Transverse colon (tissue), 4 donors: ENCODE results near the gene MOAP1. TPM values are rescaled to one million over a fixed set of nuclear protein-coding genes. Genes with fewer than 3 reads are reported as not detected.
A peak's percentile ranks its signal among the peaks of the same experiment; 100 is the strongest.
"Not testable (repeated sequence)": the region's sequence is repeated elsewhere in the genome, so short reads cannot be mapped to it uniquely, and the experiment has no call there.

Experiments
- DNase-seq: peaks from one replicate; pipeline ENCODE4 v3.0.0-alpha.2; 2019
- H3K27ac ChIP-seq, 4 donors: fragments of 200-600 bp; sonication (generic); 2 replicates each; pipeline ENCODE4 v1.5.1; 2016 to 2018; ENCODE audit warnings: inconsistent platforms in 4 of 4
- H3K27me3 ChIP-seq: fragments of 200-600 bp; sonication (generic); 2 replicates; pipeline ENCODE4 v1.5.1; 2017; ENCODE audit warnings: inconsistent platforms
- H3K36me3 ChIP-seq, 4 donors: fragments of 200-600 bp; sonication (generic); 2 replicates each; pipeline ENCODE4 v1.5.1; 2017 to 2019; ENCODE audit warnings: inconsistent platforms in 4 of 4
- H3K4me1 ChIP-seq, 4 donors: fragments of 200-600 bp; sonication (generic); 2 replicates each; pipeline ENCODE4 v1.5.1; 2017 to 2020; ENCODE audit warnings: inconsistent platforms in 4 of 4
- H3K4me3 ChIP-seq, 4 donors: fragments of 200-600 bp; sonication (generic); 1 replicate in 1 of 4; 2 replicates in 3 of 4; pipeline versions ENCODE4 v1.5.1 to v1.6.1; 2017 to 2019; ENCODE audit warnings: inconsistent platforms in 4 of 4
- H3K9me3 ChIP-seq, 2 donors: fragments of 200-600 bp; sonication (generic); 2 replicates each; pipeline ENCODE4 v1.5.1; 2017 to 2019; ENCODE audit warnings: inconsistent platforms in 2 of 2
- EP300 ChIP-seq: sonication (generic); formaldehyde crosslinking; IDR thresholded peaks from one replicate; pipeline ENCODE4 v1.6.1; 2017; ENCODE audit warnings: antibody characterized with exemption, low read depth
- POLR2A ChIP-seq: fragments of 450-650 bp; IDR thresholded peaks from one replicate; pipeline ENCODE4 v1.6.1; 2016; ENCODE audit warnings: antibody characterized with exemption, mild to moderate bottlenecking, moderate library complexity
- POLR2AphosphoS5 ChIP-seq, 3 donors: sonication (generic); formaldehyde crosslinking; IDR thresholded peaks; one replicate each; pipeline ENCODE4 v1.6.1; 2016; ENCODE audit warnings: antibody characterized with exemption in 3 of 3
- WGBS, 2 donors: methylation state at CpG; one replicate each; pipeline ENCODE4 v1.1.5; 2018; ENCODE audit warnings: low coverage in 1 of 2; 5-methylcytosine and 5-hydroxymethylcytosine counted together
- in situ Hi-C, 4 donors: fragments of 200-750 bp; cut with MboI; loops; one replicate each; pipeline versions ENCODE4 v1.15.0 to v1.15.1; 2017; ENCODE audit warnings: low sequenced_read_pairs in 3 of 4, low pct_ligation_motif_present in 1 of 4, low pct_unique_long_range_greater_than_20kb in 1 of 4
- intact Hi-C: fragments of 100-400 bp; cut with DNase I; formaldehyde crosslinking; loops from one replicate; pipeline ENCODE4 v1.15.1; 2023; ENCODE audit warnings: low total_unique reads
- total RNA-seq, 4 donors: library from RNA; depleted of rRNA; stranded (reverse); fragments of >200 nt; gene quantifications; one replicate each; pipeline ENCODE4 v1.1.0, GENCODE V29; 2016
- TF ChIP-seq, protein P1 (sequence below), 5 experiments: fragments of 200-600 bp in 3 of 5; fragments of 450-650 bp in 2 of 5; sonication (generic) in 3 of 5; IDR thresholded peaks; 1 replicate in 2 of 5; 2 replicates in 3 of 5; pipeline ENCODE4 v1.5.1; 2016 to 2017; ENCODE audit warnings: antibody characterized with exemption in 5 of 5, inconsistent platforms in 3 of 5, mild to moderate bottlenecking in 2 of 5, moderate library complexity in 1 of 5

MOAP1 gene
- total RNA-seq, 4 donors from 2014 or later, result 2.2 to 28.1 (median 12.3) TPM

DNA sequence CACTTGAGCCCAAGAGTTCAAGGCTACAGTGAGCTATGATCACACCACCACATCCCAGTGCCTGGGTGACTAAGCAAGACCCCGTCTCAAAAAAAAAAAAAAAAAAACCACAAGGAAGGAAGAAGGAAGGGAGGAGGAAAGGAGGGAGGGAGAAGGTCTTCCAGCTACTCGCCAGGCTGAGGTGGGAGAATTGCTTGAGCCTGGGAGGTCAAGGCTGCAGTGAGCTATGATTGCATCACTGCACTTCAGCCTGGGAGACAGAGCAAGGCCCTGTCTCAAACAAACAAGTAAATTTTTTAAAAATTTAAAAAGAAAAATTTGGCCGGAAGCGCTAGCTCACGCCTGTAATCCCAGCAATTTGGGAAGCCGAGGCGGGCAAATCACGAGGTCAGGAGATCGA, 16.1 kb downstream of the MOAP1 start:
- 83 to 88% methylated on average over 6 to 9 of the region's 9 CpGs for WGBS, 2 donors
- in situ Hi-C loops, H3K36me3 ChIP-seq, H3K9me3 ChIP-seq, H3K4me1 ChIP-seq, H3K27ac ChIP-seq, H3K27me3 ChIP-seq, H3K4me3 ChIP-seq, DNase-seq, intact Hi-C loops: not testable (repeated sequence)

DNA sequence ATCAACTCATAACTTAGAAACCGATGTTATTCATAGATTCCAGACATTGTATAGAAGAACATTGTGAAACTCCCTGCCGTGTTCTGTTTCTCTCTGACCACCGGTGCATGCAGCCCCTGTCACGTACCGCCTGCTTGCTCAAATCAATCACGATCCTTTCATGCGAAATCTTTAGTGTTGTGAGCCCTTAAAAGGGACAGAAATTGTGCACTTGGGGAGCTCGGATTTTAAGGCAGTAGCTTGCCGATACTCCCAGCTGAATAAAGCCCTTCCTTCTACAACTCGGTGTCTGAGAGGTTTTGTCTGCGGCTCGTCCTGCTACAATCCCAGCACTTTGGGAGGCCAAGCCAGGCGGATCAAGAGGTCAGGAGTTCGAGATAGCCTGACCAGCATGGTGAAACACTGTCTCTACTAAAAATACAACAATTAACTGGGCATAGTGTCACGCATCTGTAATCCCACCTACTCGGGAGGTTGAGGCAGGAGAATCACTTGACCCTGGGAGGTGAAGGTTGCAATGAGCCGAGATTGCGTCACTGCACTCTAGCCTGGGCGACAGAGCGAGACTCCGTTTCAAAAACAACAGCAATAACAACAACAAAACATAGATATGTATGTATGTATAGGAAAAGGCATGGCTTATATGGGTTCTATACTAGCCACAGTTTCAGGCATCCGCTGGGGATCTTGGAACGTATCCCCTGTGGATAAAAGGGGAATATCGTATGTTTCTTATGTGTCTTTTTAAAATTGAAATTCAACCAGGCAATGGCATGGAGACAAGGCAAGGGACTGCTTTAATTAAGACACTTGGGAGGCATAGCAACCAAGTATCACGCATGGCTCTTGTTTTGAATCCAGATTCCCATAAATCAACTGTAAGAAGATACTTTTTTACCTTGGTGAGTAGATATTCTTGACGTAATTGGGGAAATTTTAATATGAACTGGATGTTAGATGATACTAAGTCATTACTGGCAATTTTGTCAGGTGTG, 19.1 kb downstream of the MOAP1 start:
- 87 to 93% methylated on average over 12 to 26 of the region's 26 CpGs for WGBS, 2 donors
- H3K9me3 ChIP-seq, in situ Hi-C loops, H3K27me3 ChIP-seq, intact Hi-C loops, DNase-seq, H3K27ac ChIP-seq, H3K36me3 ChIP-seq, H3K4me1 ChIP-seq, H3K4me3 ChIP-seq: not testable (repeated sequence)

DNA sequence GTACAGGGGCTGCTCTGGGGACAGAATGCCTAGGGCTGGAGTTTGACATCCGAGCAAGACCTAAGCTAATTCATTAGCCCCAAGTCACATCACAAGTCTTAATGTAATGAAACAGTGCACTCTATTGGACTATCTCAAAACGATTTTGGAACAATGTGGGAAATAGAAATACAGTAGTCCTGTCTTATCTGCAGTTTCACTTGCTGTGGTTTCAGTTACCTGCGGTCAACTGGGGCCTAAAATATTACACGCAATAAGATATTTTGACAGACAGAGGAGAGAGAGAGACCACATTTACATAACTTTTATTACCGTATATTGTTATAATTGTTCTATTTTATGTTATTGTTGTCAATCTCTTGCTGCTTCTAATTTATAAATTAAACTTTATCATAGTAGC, 21.1 kb downstream of the MOAP1 start:
- 57 to 62% methylated on average over 5 of the region's 5 CpGs for WGBS, 2 donors
- Histone ChIP-seq H3K36me3 (no peaks in the 10 kb centered on the region), H3K27me3 (no peaks in the 10 kb centered on the region), H3K4me3 (no peak overlapping the region), H3K4me1 (no peaks in the 10 kb centered on the region), H3K27ac (no peak overlapping the region), H3K9me3 (no peaks in the 10 kb centered on the region)
- TF ChIP-seq, protein P1, sequence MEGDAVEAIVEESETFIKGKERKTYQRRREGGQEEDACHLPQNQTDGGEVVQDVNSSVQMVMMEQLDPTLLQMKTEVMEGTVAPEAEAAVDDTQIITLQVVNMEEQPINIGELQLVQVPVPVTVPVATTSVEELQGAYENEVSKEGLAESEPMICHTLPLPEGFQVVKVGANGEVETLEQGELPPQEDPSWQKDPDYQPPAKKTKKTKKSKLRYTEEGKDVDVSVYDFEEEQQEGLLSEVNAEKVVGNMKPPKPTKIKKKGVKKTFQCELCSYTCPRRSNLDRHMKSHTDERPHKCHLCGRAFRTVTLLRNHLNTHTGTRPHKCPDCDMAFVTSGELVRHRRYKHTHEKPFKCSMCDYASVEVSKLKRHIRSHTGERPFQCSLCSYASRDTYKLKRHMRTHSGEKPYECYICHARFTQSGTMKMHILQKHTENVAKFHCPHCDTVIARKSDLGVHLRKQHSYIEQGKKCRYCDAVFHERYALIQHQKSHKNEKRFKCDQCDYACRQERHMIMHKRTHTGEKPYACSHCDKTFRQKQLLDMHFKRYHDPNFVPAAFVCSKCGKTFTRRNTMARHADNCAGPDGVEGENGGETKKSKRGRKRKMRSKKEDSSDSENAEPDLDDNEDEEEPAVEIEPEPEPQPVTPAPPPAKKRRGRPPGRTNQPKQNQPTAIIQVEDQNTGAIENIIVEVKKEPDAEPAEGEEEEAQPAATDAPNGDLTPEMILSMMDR (IDR thresholded peaks at IDR 0.05), result no peak
- TF ChIP-seq EP300 (no peak), POLR2A (no peak), POLR2AphosphoS5 (IDR thresholded peaks at IDR 0.05) (no peak)
- in situ Hi-C loops, result no loop called here
- no peak for DNase-seq
- intact Hi-C loops, result no loop called here

DNA sequence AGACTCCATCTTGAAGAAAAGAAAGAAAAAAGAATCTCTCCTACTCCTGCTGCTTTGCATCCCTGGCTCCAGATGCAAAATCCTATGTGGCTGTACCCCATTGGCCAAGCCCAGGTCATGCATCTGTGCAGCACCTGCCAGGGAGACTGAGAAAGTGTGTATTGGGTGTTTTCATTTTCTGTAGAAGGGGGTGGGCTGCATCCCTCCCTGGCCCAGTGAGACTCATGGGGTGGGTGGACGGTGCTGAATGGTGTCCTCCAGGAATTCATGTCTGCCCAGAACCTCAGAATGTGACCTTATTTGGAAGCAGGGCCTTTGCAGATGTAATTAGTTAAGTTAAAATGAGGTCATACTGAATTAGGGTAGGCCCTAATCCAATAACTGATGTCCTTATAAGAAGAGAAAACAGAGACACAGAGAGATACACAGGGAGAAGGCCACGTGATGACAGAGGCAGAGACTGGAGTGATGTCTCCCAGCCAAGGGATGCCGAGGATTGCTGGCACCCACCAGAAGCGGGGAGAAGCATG, 23.2 kb downstream of the MOAP1 start:
- no peaks in the 10 kb centered on the region for H3K27me3 ChIP-seq
- intact Hi-C loops, result no loop called here
- WGBS, 2 donors, result 82 to 100% methylated on average over 1 to 4 of the region's 4 CpGs

DNA sequence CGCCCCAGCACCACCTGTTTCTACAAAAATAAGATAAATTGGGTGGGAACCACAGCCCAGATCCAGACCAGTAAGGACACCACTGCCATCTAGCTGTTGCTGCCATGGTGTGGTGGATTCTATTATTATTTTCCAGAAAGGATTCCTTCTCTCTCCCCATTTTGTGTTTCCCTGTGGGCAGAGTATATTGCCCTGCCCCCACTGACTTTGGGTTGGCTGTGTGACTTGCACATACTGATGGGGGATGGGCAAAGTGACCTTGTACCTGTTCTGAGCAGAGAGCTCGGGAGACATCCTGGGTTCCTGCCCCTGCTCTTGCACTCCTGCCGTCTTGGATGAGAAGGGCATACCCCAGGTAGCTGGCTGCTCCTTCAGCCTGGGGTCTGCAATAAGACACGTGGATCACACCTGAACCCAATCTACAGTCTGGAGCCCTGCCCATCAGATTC, 24.3 kb downstream of the MOAP1 start:
- Histone ChIP-seq H3K36me3 (no peaks in the 10 kb centered on the region), H3K4me1 (no peaks in the 10 kb centered on the region), H3K9me3 (no peaks in the 10 kb centered on the region), H3K4me3 (no peak overlapping the region), H3K27me3 (no peaks in the 10 kb centered on the region), H3K27ac (no peak overlapping the region)
- 52% methylated on average over 4 of the region's 4 CpGs; no CpG with 5 or more reads in 1 of the 2 donors for WGBS, 2 donors
- intact Hi-C loops, result no loop called here
- in situ Hi-C loops, result no loop called here
- DNase-seq, result no peak
- TF ChIP-seq EP300 (no peak), POLR2A (no peak), POLR2AphosphoS5 (IDR thresholded peaks at IDR 0.05) (no peak)
- TF ChIP-seq, protein P1 (IDR thresholded peaks at IDR 0.05), result peak in 2 of 5 experiments; percentile 23 to 34

More for the DNA sequence above, 23.2 kb downstream of the MOAP1 start:
- DNase-seq, result no peak
- H3K4me3 ChIP-seq, result no peak overlapping the region
- in situ Hi-C loops, result no loop called here
- TF ChIP-seq EP300 (no peak), POLR2AphosphoS5 (IDR thresholded peaks at IDR 0.05) (no peak), POLR2A (no peak)
- TF ChIP-seq, protein P1 (IDR thresholded peaks at IDR 0.05), result no peak
- no peak overlapping the region for H3K27ac ChIP-seq
- H3K4me1 ChIP-seq, result no peaks in the 10 kb centered on the region
- H3K36me3 ChIP-seq, result no peaks in the 10 kb centered on the region
- H3K9me3 ChIP-seq, result no peaks in the 10 kb centered on the region

DNA sequence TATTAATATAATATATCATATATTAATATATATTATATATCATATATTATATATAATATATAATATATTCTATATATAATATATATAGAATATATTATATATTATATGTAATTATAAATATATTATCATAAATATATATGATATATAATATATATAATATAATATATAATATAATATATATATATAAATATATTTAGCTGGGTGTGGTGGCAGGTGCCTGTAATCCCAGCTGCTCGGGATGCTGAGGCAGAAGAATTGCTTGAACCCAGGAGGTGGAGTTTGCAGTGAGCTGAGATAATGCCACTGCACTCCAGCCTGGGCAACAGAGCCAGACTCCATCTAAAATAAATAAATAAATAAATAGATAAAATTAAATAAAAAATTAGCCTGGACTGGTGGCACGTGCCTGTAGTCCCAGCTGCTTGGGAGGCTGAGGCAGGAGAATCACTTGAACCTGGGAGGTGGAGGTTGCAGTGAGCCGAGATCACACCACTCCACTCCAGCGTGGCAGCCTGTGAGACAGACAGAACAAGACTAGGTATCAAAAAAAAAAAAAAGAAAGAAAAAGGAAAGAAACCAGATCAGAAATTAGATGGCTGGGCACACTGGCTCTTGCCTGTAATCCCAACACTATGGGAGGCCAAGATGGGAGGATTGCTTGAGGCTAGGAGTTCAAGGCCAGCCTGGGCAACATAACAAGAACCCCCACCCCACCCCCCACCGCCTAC, 24.9 kb downstream of the MOAP1 start:
- H3K27ac ChIP-seq, H3K9me3 ChIP-seq, H3K4me3 ChIP-seq, DNase-seq, H3K36me3 ChIP-seq, intact Hi-C loops, H3K27me3 ChIP-seq, in situ Hi-C loops, H3K4me1 ChIP-seq: not testable (repeated sequence)
- 44 to 57% methylated on average over 3 to 5 of the region's 5 CpGs for WGBS, 2 donors

DNA sequence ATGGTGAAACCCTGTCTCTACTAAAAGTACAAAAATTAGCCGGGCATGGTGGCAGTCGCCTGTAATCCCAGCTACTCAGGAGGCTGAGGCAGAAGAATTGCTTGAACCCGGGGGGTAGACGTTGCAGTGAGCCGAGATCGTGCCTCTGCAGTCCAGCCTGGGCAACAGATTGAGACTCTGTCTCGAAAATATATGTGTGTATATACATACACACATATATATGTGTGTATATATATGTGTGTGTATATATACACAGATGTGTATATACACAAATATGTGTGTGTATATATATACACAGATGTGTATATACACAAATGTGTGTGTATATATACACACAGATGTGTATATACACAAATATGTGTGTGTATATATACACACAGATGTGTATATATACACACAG, 26.3 kb downstream of the MOAP1 start:
- in situ Hi-C loops, H3K4me3 ChIP-seq, DNase-seq, H3K27ac ChIP-seq, H3K9me3 ChIP-seq, H3K4me1 ChIP-seq, H3K36me3 ChIP-seq, H3K27me3 ChIP-seq, intact Hi-C loops: not testable (repeated sequence)
- WGBS, 2 donors, result 74 to 83% methylated on average over 5 to 7 of the region's 7 CpGs
